GM12801 (cell line): ENCODE data around the gene ZNF639.

Experiments used
- TF ChIP-seq, protein P1 (sequence below): IDR thresholded peaks from one replicate; pipeline ENCODE4 v1.5.1; 2011; ENCODE audit warnings: control low read depth; ENCODE audit not compliant: insufficient read length; ENCODE audit errors: extremely low read depth

The ZNF639 gene

DNA sequence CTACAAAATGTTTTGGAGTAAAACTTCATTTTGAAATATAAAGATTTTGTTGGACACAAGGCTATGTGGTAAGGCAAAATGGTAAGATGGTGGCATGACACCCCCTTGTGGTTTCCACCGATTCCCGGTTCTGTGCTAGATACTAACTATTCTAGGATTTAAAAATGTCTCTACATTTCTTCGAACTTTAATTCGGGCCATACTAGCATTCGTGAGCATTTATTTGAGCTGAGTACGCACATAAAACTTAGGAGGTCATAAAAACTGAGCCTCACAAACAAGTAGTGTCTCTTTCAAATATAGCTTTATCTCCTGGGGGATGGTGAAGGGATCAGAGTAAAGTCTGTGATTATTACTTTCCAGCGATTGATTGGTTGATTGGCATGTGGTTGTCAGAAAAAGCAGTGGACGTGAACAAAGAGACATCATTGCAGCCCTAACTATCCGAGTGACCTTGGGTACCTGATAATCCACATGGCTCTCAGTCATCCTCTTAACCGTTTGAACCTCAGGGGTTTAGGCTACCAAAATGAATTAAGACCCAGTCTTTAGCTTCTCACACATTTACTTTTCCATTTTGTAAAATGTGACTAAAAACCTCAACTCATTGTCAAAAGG is 1.1 kb upstream of the ZNF639 start:
- TF ChIP-seq, protein P1, sequence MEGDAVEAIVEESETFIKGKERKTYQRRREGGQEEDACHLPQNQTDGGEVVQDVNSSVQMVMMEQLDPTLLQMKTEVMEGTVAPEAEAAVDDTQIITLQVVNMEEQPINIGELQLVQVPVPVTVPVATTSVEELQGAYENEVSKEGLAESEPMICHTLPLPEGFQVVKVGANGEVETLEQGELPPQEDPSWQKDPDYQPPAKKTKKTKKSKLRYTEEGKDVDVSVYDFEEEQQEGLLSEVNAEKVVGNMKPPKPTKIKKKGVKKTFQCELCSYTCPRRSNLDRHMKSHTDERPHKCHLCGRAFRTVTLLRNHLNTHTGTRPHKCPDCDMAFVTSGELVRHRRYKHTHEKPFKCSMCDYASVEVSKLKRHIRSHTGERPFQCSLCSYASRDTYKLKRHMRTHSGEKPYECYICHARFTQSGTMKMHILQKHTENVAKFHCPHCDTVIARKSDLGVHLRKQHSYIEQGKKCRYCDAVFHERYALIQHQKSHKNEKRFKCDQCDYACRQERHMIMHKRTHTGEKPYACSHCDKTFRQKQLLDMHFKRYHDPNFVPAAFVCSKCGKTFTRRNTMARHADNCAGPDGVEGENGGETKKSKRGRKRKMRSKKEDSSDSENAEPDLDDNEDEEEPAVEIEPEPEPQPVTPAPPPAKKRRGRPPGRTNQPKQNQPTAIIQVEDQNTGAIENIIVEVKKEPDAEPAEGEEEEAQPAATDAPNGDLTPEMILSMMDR: no peak

GRCh38 chr3:179323197-179324110 is 623 bp downstream of the ZNF639 start:
- TF ChIP-seq, protein P1: no peak

GRCh38 chr3:179324270-179324754 is 1.5 kb downstream of the ZNF639 start:
- TF ChIP-seq, protein P1: no peak

- TF ChIP-seq, protein P1: no peak
Measured at GRCh38 chr3:179330438-179330837, 7.6 kb downstream of the ZNF639 start.

- TF ChIP-seq, protein P1: no peak
Measured at GRCh38 chr3:179332240-179332639, 9.4 kb downstream of the ZNF639 start.

- TF ChIP-seq, protein P1: no peak
Measured at GRCh38 chr3:179333084-179333483, 10.3 kb downstream of the ZNF639 start.

DNA sequence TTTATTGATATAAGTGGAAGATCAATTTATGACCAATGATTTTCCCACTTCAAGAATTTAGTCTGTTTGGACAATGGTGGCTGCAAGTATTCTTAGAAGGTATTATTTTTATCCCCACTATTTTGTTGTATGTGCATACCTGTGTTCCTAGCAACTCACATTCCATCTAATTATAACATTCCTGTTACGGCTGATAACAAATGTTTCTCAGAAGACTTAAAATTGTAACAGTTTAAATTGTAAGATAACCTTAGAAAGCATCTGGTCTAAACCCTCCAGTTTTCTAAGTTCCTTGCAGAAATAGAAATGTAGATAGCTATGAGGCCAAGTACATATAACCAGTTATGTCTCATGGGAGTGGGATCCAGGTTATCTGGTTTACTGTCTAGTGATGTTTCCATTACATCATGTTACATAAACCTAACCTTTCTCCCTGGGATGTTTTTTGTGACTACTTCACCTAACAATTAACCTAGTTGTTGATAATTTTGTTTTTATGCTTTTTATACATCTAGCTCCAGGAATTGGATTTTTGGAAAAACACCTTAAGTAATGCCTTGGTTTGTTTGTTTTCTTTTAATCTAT is 13.6 kb downstream of the ZNF639 start:
- TF ChIP-seq, protein P1: no peak
